ENCODE data around the gene CCKAR.

- TF ChIP-seq CTCF (IDR thresholded peaks at IDR 0.05) (no peak), POLR2A (IDR thresholded peaks at IDR 0.05) (no peak), EP300 (IDR thresholded peaks at IDR 0.05) (no peak)
Measured at GRCh38 chr4:26450418-26450817, 39.9 kb downstream of the CCKAR start.

All from suprapubic skin (tissue), 3 donors.